ENCODE results near the gene ZNF267.
A peak's percentile ranks its signal among the peaks of the same experiment; 100 is the strongest.
"Not testable (repeated sequence)": the region's sequence is repeated elsewhere in the genome, so short reads cannot be mapped to it uniquely, and the experiment has no call there.

Gene ZNF267

GRCh38 chr16:31879937-31880321, 6.3 kb downstream of the ZNF267 start:
- DNase-seq, result no peak

GRCh38 chr16:31880322-31880979, 6.8 kb downstream of the ZNF267 start:
- DNase-seq, result peak; percentile 42 to 69

DNA sequence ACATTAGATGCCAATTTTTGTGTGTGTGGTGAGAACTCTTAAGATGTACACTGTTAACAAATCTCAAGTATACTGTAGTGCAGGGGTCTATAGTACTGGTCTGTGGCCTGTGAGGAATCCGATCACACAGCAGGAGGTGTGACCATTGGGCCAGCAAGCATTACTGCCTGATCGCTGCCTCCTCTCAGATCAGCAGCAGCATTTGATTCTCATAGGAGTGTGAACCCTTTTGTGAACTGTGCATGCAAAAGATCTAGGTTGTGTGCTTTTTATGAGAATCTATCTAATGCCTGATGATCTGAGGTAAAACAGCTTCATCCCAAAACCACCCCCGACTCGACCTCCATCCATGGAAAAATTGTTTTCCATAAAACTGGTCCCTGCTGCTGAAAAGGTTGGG, 12.6 kb downstream of the ZNF267 start:
- DNase-seq, result no peak

GRCh38 chr16:31888735-31889134, 15.1 kb downstream of the ZNF267 start:
- no peak for DNase-seq

GRCh38 chr16:31892111-31892510, 18.5 kb downstream of the ZNF267 start:
- not testable (repeated sequence) for DNase-seq

- DNase-seq, result no peak
Measured at GRCh38 chr16:31893824-31894223, 20.2 kb downstream of the ZNF267 start.

GRCh38 chr16:31897283-31897682, 23.7 kb downstream of the ZNF267 start:
- DNase-seq, result no peak

DNA sequence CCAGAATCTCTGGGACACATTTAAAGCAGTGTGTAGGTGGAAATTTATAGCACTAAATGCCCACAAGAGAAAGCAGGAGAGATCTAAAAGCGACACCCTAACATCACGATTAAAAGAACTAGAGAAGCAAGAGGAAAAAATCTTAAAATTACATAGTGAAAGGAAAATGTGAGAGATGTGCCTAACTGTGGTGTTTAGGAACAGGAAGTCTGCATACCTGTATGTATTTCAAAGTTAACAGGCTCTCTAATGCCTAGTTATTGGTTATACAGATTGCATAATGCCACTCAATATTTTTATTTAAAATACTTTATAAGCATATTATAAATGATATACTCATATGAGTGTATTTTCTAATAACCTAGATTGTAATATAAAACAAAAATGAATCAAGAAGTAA, 25.9 kb downstream of the ZNF267 start:
- DNase-seq, result no peak

GRCh38 chr16:31904571-31904970, 31.0 kb downstream of the ZNF267 start:
- not testable (repeated sequence) for DNase-seq

GRCh38 chr16:31913668-31914067, 40.1 kb downstream of the ZNF267 start:
- DNase-seq, result no peak

- no peak for DNase-seq
Measured at GRCh38 chr16:31916056-31916488, 42.5 kb downstream of the ZNF267 start.

DNA sequence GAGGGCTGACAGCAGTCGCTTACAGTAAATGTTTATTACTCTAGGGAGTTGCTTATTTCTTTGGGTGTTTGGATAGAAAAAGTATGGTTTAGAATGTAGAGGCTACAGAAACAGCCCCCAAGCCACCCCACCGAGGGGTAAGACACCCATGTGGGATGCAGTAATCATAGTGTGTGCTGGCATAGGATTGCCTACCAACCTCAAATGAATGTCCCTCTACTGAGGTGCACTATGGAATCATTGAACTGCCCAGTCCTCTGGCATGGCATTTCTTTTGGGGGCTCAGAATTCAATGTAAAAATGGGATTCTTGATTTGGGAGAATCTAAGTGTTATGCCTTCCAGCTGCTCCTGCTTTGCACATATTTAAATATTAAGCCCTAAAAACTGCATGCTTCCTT, 46.8 kb downstream of the ZNF267 start:
- DNase-seq, result no peak

DNA sequence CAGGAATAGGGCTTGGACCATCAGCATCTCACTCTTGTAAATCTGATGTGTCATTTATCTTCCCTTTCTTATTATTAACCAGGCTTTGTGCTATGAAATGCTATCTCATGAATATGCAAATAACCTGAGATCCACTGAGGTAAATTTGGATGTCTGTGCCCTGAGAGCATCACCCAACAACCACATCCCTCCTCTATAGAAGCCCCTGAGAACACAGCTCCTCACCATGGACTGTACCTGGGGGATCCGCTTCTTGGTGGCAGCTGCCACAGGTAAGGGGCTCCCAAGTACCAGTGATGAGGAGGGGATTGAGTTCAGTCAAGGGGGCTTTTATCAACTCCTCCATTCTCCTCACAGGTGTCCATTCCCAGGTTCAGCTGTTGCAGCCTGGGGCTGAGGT, 78.2 kb downstream of the ZNF267 start:
- not testable (repeated sequence) for DNase-seq

- DNase-seq, result peak; percentile 6 to 39
Measured at GRCh38 chr16:31952206-31952605, 78.6 kb downstream of the ZNF267 start.

DNA sequence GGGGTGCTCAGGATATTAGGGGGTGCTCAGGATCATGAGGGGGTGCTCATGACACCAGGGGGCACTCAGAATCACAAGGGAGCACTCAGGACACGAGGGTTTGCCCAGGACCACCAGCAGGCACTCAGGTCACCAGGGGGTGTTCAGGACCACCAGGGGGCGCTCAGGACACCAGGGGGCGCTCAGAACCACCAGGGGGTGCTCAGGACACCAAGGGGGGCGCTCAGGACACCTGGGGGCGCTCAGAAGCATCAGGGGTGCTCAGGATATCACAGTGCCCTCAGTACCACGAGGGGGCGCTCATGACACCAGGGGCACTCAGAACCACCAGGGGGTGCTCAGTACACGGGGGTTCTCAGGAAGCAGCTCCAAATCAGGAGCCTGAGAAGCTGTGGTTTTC, 82.6 kb downstream of the ZNF267 start:
- DNase-seq, result peak; percentile 13 to 44

DNA sequence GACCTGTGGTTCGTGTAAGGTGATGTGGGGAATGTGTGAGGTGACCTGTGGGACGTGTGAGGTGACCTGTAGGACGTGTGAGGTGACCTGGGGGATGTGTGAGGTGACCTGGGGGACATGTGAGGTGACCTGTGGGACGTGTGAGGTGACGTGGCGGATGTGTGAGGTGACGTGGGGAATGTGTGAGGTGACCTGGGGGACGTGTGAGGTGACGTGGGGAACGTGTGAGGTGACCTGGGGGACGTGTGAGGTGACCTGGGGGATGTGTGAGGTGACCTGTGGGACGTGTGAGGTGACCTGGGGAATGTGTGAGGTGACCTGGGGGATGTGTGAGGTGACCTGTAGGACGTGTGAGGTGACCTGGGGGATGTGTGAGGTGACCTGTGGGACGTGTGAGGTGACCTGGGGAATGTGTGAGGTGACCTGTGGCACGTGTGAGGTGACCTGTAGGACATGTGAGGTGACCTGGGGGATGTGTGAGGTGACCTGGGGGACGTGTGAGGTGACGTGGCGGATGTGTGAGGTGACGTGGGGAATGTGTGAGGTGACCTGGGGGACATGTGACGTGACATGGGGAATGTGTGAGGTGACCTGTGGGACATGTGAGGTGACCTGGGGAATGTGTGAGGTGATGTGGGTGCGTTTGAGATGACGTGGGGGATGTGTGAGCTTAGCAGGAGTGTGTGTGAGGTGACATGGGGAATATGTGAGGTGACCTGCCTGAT, 86.7 kb downstream of the ZNF267 start:
- not testable (repeated sequence) for DNase-seq
